Stimulated activated CD8-positive, alpha-beta memory T cell treated with anti-CD3 and anti-CD28 coated beads, Interleukin-15, amount 100 ng/mL, for 24 hours (primary cell): Measurements from ENCODE around the gene FLNA.
"Not testable (repeated sequence)": the region's sequence is repeated elsewhere in the genome, so short reads cannot be mapped to it uniquely, and the experiment has no call there.

Experiments
- DNase-seq: peaks from one replicate; pipeline ENCODE4 v3.0.0-alpha.2; 2020; ENCODE audit warnings: low read depth

FLNA gene

GRCh38 chrX:154358011-154358410 lies 16.4 kb downstream of the FLNA start:
- no peak for DNase-seq

- DNase-seq: no peak
These were observed 17.2 kb downstream of the FLNA start for GRCh38 chrX:154357205-154357604.

- no peak for DNase-seq
These were observed 17.8 kb downstream of the FLNA start for GRCh38 chrX:154356596-154356995.

- no peak for DNase-seq
These were observed 18.7 kb downstream of the FLNA start for GRCh38 chrX:154355776-154356140.

GRCh38 chrX:154355094-154355775 lies 19.2 kb downstream of the FLNA start:
- DNase-seq: no peak

- DNase-seq: no peak
These were observed 19.9 kb downstream of the FLNA start for GRCh38 chrX:154354516-154354915.

GRCh38 chrX:154354013-154354412 lies 20.4 kb downstream of the FLNA start:
- DNase-seq: no peak

- DNase-seq: no peak
These were observed 21.1 kb downstream of the FLNA start for GRCh38 chrX:154353172-154353843.

GRCh38 chrX:154352466-154352865 lies 22.0 kb downstream of the FLNA start:
- no peak for DNase-seq

GRCh38 chrX:154352012-154352401 lies 22.4 kb downstream of the FLNA start:
- no peak for DNase-seq

GRCh38 chrX:154351183-154352011 lies 23.0 kb downstream of the FLNA start:
- DNase-seq: no peak

GRCh38 chrX:154350429-154351182 lies 23.8 kb downstream of the FLNA start:
- no peak for DNase-seq

GRCh38 chrX:154349979-154350378 lies 24.5 kb downstream of the FLNA start:
- no peak for DNase-seq

GRCh38 chrX:154349359-154349935 lies 25.0 kb downstream of the FLNA start:
- DNase-seq: no peak

GRCh38 chrX:154348646-154349358 lies 25.6 kb downstream of the FLNA start:
- no peak for DNase-seq

- DNase-seq: no peak
These were observed 26.3 kb downstream of the FLNA start for GRCh38 chrX:154348114-154348531.

GRCh38 chrX:154343620-154344019 lies 30.8 kb downstream of the FLNA start:
- not testable (repeated sequence) for DNase-seq

- not testable (repeated sequence) for DNase-seq
These were observed 31.4 kb downstream of the FLNA start for GRCh38 chrX:154343063-154343462.

- DNase-seq: not testable (repeated sequence)
These were observed 32.8 kb downstream of the FLNA start for GRCh38 chrX:154341399-154342298.

- no peak for DNase-seq
These were observed 39.9 kb downstream of the FLNA start for GRCh38 chrX:154334496-154334895.
